Natural killer cell (primary cell): ENCODE results near the gene R3HDM2. TPM values are rescaled to one million over a fixed set of nuclear protein-coding genes. Genes with fewer than 3 reads are reported as not detected.

ENCODE experiments used
- ATAC-seq, 3 donors: fragments of 150-1000 bp in 2 of 3; fragments of 200-7000 bp in 1 of 3; cut with Tn5 transposase; 1 replicate in 1 of 3; 2 replicates in 2 of 3; pipeline ENCODE4 v1.10.0; 2021; ENCODE audit warnings: mild to moderate bottlenecking in 2 of 3, moderate library complexity in 2 of 3
- DNase-seq, 2 donors: peaks; one replicate each; pipeline versions ENCODE4 v3.0.0 to v3.0.0-alpha.2; 2013 to 2021; ENCODE audit warnings: mixed read lengths in 1 of 2
- H3K27ac ChIP-seq: one replicate; pipeline ENCODE4 v1.5.1; 2013; ENCODE audit warnings: mild to moderate bottlenecking, low read length
- H3K27me3 ChIP-seq: one replicate; pipeline ENCODE4 v1.6.1; 2013; ENCODE audit warnings: low read length; ENCODE audit not compliant: control insufficient read depth, insufficient read depth
- H3K36me3 ChIP-seq: one replicate; pipeline ENCODE4 v1.6.1; 2013; ENCODE audit warnings: low read length; ENCODE audit not compliant: control insufficient read depth, insufficient read depth
- H3K4me1 ChIP-seq: one replicate; pipeline ENCODE4 v1.6.1; 2013; ENCODE audit warnings: low read length; ENCODE audit not compliant: control insufficient read depth, insufficient read depth
- H3K4me3 ChIP-seq: one replicate; pipeline ENCODE4 v1.5.1; 2013; ENCODE audit warnings: low read length
- H3K9me3 ChIP-seq: one replicate; pipeline ENCODE4 v1.6.1; 2013; ENCODE audit warnings: low read length; ENCODE audit not compliant: control insufficient read depth, insufficient read depth
- H3K27ac Mint-ChIP-seq, 2 donors: one replicate each; pipeline ENCODE4 v1.8.0; 2022; ENCODE audit warnings: mild to moderate bottlenecking in 2 of 2, mixed read lengths in 2 of 2, moderate library complexity in 1 of 2
- H3K27me3 Mint-ChIP-seq, 2 donors: one replicate each; pipeline ENCODE4 v1.8.0; 2022; ENCODE audit warnings: low read depth in 2 of 2, mixed read lengths in 2 of 2
- H3K36me3 Mint-ChIP-seq: one replicate; pipeline ENCODE4 v1.8.0; 2022; ENCODE audit warnings: mixed read lengths
- H3K4me1 Mint-ChIP-seq, 2 donors: one replicate each; pipeline ENCODE4 v1.8.0; 2022; ENCODE audit warnings: mixed read lengths in 2 of 2
- H3K4me3 Mint-ChIP-seq: one replicate; pipeline ENCODE4 v1.8.0; 2022; ENCODE audit warnings: mild to moderate bottlenecking, moderate library complexity, mixed read lengths
- H3K9me3 Mint-ChIP-seq, 2 donors: one replicate each; pipeline ENCODE4 v1.8.0; 2022; ENCODE audit warnings: mixed read lengths in 2 of 2
- CTCF ChIP-seq: fragments of 200-600 bp; IDR thresholded peaks from one replicate; pipeline ENCODE4 v1.8.0; 2022; ENCODE audit warnings: antibody characterized with exemption
- WGBS: methylation state at CpG from one replicate; pipeline ENCODE4 v1.1.7; 2013; ENCODE audit warnings: missing lambda C conversion rate; ENCODE audit not compliant: insufficient coverage; 5-methylcytosine and 5-hydroxymethylcytosine counted together
- intact Hi-C: fragments of 100-400 bp; cut with micrococcal nuclease; formaldehyde crosslinking; loops from one replicate; pipeline ENCODE4 v1.14.2; 2022
- total RNA-seq, 4 donors: library from RNA; stranded (reverse); fragments of 120-200 nt in 1 of 4; gene quantifications; one replicate each; pipeline versions ENCODE4 v1.2.3 to v1.2.4, GENCODE V29; 2013 to 2022

Gene R3HDM2
- total RNA-seq, 3 donors from 2014 or later (not counting 1 experiment from before 2014, with no cell fraction given), result 110 to 124 (median 123) TPM

DNA sequence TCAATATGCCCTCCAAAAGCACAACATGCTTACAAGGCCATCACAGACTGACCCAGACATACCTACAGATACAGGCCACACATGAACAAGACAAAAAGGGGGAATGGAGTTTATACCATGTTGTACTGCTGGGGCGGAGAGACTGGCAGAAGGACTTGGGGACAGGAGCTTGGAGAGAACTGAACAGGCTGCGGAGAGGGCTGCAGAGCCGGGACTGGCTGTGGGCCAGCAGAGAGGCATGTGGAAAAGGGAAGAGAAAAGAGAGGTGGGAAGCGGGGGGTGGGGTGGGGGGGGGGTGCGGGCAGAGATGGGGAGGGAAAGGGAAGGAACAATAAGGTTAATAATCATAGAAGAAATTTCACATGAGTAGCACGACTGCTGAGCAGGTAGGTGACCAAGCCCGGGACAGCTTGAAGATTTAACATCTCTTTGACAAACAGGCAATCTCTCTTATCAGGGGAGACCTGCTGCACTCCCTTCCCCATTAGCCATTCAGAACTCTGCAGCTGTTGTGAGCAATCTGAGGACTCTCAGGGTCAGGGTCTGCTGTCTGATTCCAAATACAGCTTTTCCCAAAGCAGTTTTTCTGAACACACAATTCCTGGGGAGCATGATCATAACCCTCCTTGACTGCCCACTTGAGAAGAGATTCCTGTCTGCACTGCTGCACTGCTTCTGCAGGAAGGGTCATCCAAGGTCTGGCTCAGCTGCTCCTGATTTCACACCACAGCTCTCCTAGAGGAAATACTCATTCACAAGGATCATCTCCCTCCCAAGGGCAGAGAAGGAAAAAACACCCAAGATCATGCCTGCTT lies 158.3 kb downstream of the R3HDM2 start:
- intact Hi-C loops, result no loop called here
- no peak overlapping the region for H3K4me3 ChIP-seq
- no peaks in the 10 kb centered on the region for H3K9me3 ChIP-seq
- Mint-ChIP-seq H3K4me1 (no peaks in the 10 kb centered on the region), H3K9me3 (no peaks in the 10 kb centered on the region), H3K36me3 (peaks cover 25% of the 10 kb centered on the region), H3K4me3 (no peak overlapping the region), H3K27me3 (no peaks in the 10 kb centered on the region), H3K27ac (peak overlapping the region in 1 of 2 donors; percentile 55)
- WGBS, result 93% methylated on average over 7 of the region's 7 CpGs
- H3K36me3 ChIP-seq, result peaks cover 49% of the 10 kb centered on the region
- no peak for DNase-seq
- no peaks in the 10 kb centered on the region for H3K27me3 ChIP-seq
- TF ChIP-seq CTCF, result no peak
- no peaks in the 10 kb centered on the region for H3K4me1 ChIP-seq
- ATAC-seq, result no peak
- no peak overlapping the region for H3K27ac ChIP-seq

- H3K4me1 ChIP-seq, result no peaks in the 10 kb centered on the region
- ATAC-seq (no peak), DNase-seq (no peak)
- H3K36me3 ChIP-seq, result peaks cover 54% of the 10 kb centered on the region
- Mint-ChIP-seq H3K4me1 (no peaks in the 10 kb centered on the region), H3K27me3 (no peaks in the 10 kb centered on the region), H3K9me3 (no peaks in the 10 kb centered on the region), H3K4me3 (no peak overlapping the region), H3K36me3 (peaks cover 23% of the 10 kb centered on the region), H3K27ac (no peak overlapping the region)
- no peak for TF ChIP-seq CTCF
- no peak overlapping the region for H3K27ac ChIP-seq
- WGBS, result 80% methylated on average over 1 of the region's 1 CpG
- no peaks in the 10 kb centered on the region for H3K9me3 ChIP-seq
- intact Hi-C loops, result no loop called here
- no peak overlapping the region for H3K4me3 ChIP-seq
- H3K27me3 ChIP-seq, result no peaks in the 10 kb centered on the region
Observed at GRCh38 chr12:57270966-57271470, 159.8 kb downstream of the R3HDM2 start.

DNA sequence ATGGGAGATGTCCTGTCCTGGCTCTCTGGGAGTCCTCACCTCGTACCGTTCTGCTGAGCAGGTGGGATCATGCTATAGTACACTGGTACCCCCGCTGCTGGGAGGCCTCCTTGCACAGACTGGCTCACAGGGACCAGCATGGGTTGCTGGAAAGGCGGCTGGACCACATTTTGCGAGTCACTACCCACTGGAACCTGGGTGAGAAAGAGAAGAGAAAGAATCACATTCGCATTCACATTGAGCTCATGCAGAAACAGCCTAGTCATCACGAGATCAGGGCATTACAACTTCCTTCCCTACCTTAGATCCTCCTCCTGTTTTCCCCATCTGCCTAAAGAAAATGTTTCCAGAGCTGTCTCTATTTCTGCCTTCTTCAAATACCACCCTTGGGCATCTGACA lies 162.6 kb downstream of the R3HDM2 start:
- Mint-ChIP-seq H3K9me3 (no peaks in the 10 kb centered on the region), H3K27me3 (no peaks in the 10 kb centered on the region), H3K4me3 (no peak overlapping the region), H3K36me3 (peaks cover 11% of the 10 kb centered on the region), H3K4me1 (peaks cover 4% of the 10 kb centered on the region in 2 donors), H3K27ac (no peak overlapping the region)
- ATAC-seq, result no peak
- peaks cover 6% of the 10 kb centered on the region for H3K4me1 ChIP-seq
- DNase-seq, result no peak
- TF ChIP-seq CTCF, result no peak
- no peaks in the 10 kb centered on the region for H3K27me3 ChIP-seq
- H3K9me3 ChIP-seq, result no peaks in the 10 kb centered on the region
- WGBS, result 72% methylated on average over 7 of the region's 7 CpGs
- peaks cover 48% of the 10 kb centered on the region for H3K36me3 ChIP-seq
- H3K27ac ChIP-seq, result no peak overlapping the region
- H3K4me3 ChIP-seq, result no peak overlapping the region
- intact Hi-C loops, result no loop called here

DNA sequence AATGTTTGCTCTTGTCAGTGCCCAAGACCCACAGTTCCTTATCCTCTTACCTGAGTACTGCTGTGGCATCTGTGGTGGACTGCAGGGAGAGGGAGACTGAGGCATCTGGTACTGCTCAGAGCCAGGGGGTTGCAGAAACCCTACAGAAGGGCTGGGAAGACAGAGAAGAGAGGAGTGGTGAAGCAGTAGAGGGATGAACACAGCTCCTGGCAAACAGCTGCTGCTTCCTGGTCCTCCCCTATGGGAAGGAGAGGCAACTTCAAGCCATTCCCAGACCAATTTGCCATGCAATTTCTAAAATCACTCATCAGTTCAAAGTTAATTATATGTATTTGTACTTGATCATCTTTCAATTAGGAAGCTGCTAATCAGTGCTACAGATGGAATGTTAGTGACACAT lies 164.2 kb downstream of the R3HDM2 start:
- no peaks in the 10 kb centered on the region for H3K9me3 Mint-ChIP-seq
- peaks cover 4% of the 10 kb centered on the region in 2 donors for H3K4me1 Mint-ChIP-seq
- peak overlapping the region in 1 of 2 donors; percentile 57 for H3K27ac Mint-ChIP-seq
- Histone ChIP-seq H3K4me3 (no peak overlapping the region), H3K27ac (no peak overlapping the region), H3K27me3 (no peaks in the 10 kb centered on the region), H3K9me3 (no peaks in the 10 kb centered on the region), H3K4me1 (peaks cover 6% of the 10 kb centered on the region), H3K36me3 (peaks cover 52% of the 10 kb centered on the region)
- no peak overlapping the region for H3K4me3 Mint-ChIP-seq
- DNase-seq (no peak), ATAC-seq (no peak)
- TF ChIP-seq CTCF, result no peak
- peaks cover 11% of the 10 kb centered on the region for H3K36me3 Mint-ChIP-seq
- H3K27me3 Mint-ChIP-seq, result no peaks in the 10 kb centered on the region
- intact Hi-C loops, result no loop called here
